DND-41 (cell line): ENCODE results near the gene PPID.
"Not testable (repeated sequence)": the region's sequence is repeated elsewhere in the genome, so short reads cannot be mapped to it uniquely, and the experiment has no call there.

ENCODE experiments used
- ATAC-seq: fragments of 200-7000 bp; cut with Tn5 transposase; 3 replicates; pipeline ENCODE4 v1.9.1; 2021; ENCODE audit warnings: low read depth; ENCODE audit not compliant: insufficient read depth
- DNase-seq: peaks from one replicate; pipeline ENCODE4 v3.0.0-alpha.2; 2020
- H2AFZ ChIP-seq: 2 replicates; pipeline ENCODE4 v1.6.0; 2012; ENCODE audit warnings: low read depth, low read length
- H3K27ac ChIP-seq: 2 replicates; pipeline ENCODE4 v1.5.1; 2012; ENCODE audit warnings: low read length, inconsistent platforms
- H3K27me3 ChIP-seq: fragments of 200-600 bp; sonication (generic); 2 replicates; pipeline ENCODE4 v1.6.0; 2012; ENCODE audit warnings: low read length, mild to moderate bottlenecking, inconsistent platforms; ENCODE audit not compliant: insufficient read depth, poor library complexity
- H3K36me3 ChIP-seq: 2 replicates; pipeline ENCODE4 v1.5.1; 2012; ENCODE audit warnings: low read length, inconsistent platforms; ENCODE audit not compliant: insufficient read depth
- H3K4me1 ChIP-seq: 2 replicates; pipeline ENCODE4 v1.5.1; 2012; ENCODE audit warnings: mild to moderate bottlenecking, low read length; ENCODE audit not compliant: insufficient read depth
- H3K4me2 ChIP-seq: 2 replicates; pipeline ENCODE4 v1.6.0; 2012; ENCODE audit warnings: mild to moderate bottlenecking, moderate library complexity, low read length, inconsistent platforms; ENCODE audit not compliant: insufficient read depth
- H3K4me3 ChIP-seq, 2 experiments: fragments of 200-600 bp in 1 of 2; shearing (Covaris generic) in 1 of 2; 2 replicates each; pipeline ENCODE4 v1.5.1; 2012 to 2016; ENCODE audit warnings: inconsistent platforms in 2 of 2, low read length in 2 of 2, mild to moderate bottlenecking in 2 of 2, low read depth in 1 of 2, moderate library complexity in 1 of 2
- H3K79me2 ChIP-seq: 2 replicates; pipeline ENCODE4 v1.6.0; 2012; ENCODE audit warnings: low read length, inconsistent platforms; ENCODE audit not compliant: insufficient read depth
- H3K9ac ChIP-seq: 2 replicates; pipeline ENCODE4 v1.6.0; 2012; ENCODE audit warnings: low read depth, mild to moderate bottlenecking, inconsistent platforms, low read length, moderate library complexity
- H3K9me3 ChIP-seq: 2 replicates; pipeline ENCODE4 v1.5.1; 2012; ENCODE audit warnings: low read length, moderate library complexity, mild to moderate bottlenecking, inconsistent platforms; ENCODE audit not compliant: insufficient read depth, severe bottlenecking
- H4K20me1 ChIP-seq: 2 replicates; pipeline ENCODE4 v1.6.0; 2012; ENCODE audit warnings: low read length; ENCODE audit not compliant: insufficient read depth
- EZH2 ChIP-seq: IDR thresholded peaks from 3 replicates; pipeline ENCODE4 v1.6.1; 2012; ENCODE audit warnings: borderline replicate concordance, low read depth, mild to moderate bottlenecking, moderate library complexity, low read length, inconsistent platforms; ENCODE audit not compliant: severe bottlenecking
- TF ChIP-seq, protein P1 (sequence below): IDR thresholded peaks from 2 replicates; pipeline ENCODE4 v1.5.1; 2012; ENCODE audit warnings: borderline replicate concordance, low read length, moderate library complexity, mild to moderate bottlenecking; ENCODE audit not compliant: poor library complexity, severe bottlenecking; ENCODE audit errors: extremely low read depth

PPID gene

DNA sequence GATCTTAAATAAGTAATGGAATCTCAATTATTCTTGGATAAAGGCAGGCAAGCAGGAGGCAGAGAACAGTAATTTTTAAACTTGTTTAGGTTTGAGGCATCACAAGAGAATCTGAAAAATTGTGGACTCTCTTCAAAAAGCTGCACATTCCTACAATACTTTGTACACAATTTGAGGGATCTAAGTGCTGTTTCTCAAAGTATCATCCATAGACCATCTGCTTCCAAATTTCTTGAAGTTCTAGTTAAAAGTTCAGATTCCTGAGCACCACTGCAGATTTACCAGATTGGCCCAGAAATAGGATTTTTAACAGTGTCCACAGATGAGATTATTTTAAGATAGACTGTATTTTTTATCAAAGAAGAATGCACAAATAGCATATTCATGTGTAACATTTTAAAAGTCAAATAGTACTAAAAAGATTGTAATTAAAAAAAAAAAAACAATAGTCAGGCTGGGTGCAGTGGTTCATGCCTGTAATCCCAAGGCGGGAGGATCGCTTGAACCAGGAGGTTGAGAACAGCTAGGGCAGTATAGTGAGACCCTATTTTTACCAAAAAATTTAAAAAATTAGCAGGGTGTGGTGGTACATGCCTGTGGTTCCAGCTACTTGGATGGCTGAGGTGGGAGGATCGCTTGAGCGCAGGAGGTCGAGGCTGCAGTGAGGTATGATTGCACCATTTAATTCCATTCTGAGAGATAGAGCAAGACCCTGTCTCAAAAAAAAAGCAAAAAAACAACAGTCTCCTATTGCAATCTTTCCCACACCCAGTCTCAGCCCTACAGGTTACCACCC, 31.4 kb upstream of the PPID start:
- Histone ChIP-seq H3K9me3 (no peaks in the 10 kb centered on the region), H3K27me3 (no peaks in the 10 kb centered on the region), H2AFZ (no peak overlapping the region), H3K36me3 (no peaks in the 10 kb centered on the region), H3K4me3 (no peak overlapping the region), H3K27ac (no peak overlapping the region), H3K9ac (no peak overlapping the region), H3K4me2 (no peak overlapping the region), H3K79me2 (no peaks in the 10 kb centered on the region), H3K4me1 (no peaks in the 10 kb centered on the region), H4K20me1 (no peaks in the 10 kb centered on the region)
- DNase-seq (no peak), ATAC-seq (no peak)
- no peak for TF ChIP-seq EZH2
- TF ChIP-seq, protein P1, sequence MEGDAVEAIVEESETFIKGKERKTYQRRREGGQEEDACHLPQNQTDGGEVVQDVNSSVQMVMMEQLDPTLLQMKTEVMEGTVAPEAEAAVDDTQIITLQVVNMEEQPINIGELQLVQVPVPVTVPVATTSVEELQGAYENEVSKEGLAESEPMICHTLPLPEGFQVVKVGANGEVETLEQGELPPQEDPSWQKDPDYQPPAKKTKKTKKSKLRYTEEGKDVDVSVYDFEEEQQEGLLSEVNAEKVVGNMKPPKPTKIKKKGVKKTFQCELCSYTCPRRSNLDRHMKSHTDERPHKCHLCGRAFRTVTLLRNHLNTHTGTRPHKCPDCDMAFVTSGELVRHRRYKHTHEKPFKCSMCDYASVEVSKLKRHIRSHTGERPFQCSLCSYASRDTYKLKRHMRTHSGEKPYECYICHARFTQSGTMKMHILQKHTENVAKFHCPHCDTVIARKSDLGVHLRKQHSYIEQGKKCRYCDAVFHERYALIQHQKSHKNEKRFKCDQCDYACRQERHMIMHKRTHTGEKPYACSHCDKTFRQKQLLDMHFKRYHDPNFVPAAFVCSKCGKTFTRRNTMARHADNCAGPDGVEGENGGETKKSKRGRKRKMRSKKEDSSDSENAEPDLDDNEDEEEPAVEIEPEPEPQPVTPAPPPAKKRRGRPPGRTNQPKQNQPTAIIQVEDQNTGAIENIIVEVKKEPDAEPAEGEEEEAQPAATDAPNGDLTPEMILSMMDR = no peak

DNA sequence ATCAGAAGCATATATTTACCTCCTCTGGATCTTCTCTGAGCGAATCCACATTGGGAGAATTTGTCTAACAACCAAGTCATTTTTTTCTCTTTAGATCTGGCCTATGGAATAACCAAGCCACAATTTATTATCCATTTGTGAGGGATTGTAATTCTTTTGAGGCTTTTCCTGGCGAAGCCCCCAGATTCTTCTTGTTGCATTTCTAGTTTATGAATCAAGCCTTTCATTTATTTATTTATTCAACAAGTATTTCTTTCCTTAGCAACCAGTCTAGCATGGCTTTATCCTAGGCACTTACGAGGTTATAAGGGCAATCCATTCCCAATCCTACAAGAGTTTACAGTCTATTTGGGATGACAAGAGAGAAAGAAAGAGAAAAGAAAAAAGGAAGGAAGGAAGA, 27.2 kb upstream of the PPID start:
- H3K27ac ChIP-seq = no peak overlapping the region

DNA sequence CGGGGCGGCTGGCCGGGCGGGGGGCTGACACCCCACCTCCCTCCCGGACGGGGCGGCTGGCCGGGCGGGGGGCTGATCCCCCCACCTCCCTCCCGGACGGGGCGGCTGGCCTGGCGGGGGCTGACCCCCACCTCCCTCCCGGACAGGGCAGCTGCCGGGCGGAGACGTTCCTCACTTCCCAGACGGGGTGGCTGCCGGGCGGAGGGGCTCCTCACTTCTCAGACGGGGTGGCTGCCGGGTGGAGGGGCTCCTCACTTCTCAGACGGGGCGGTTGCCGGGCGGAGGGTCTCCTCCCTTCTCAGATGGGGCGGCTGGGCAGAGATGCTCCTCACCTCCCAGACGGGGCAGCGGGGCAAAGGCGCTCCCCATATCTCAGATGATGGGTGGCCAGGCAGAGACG, 23.3 kb upstream of the PPID start:
- DNase-seq, H3K4me2 ChIP-seq, H3K79me2 ChIP-seq, H4K20me1 ChIP-seq, H3K4me1 ChIP-seq, ATAC-seq, H3K36me3 ChIP-seq, H3K27me3 ChIP-seq, H3K9ac ChIP-seq, H2AFZ ChIP-seq, H3K4me3 ChIP-seq, H3K27ac ChIP-seq, H3K9me3 ChIP-seq: not testable (repeated sequence)

More for the DNA sequence above, 27.2 kb upstream of the PPID start:
- no peaks in the 10 kb centered on the region for H4K20me1 ChIP-seq
- H3K27me3 ChIP-seq = no peaks in the 10 kb centered on the region
- H3K9ac ChIP-seq = no peak overlapping the region
- no peaks in the 10 kb centered on the region for H3K36me3 ChIP-seq
- no peak overlapping the region for H3K4me3 ChIP-seq
- no peaks in the 10 kb centered on the region for H3K79me2 ChIP-seq
- DNase-seq (no peak), ATAC-seq (no peak)
- TF ChIP-seq, protein P1 = no peak
- no peak for TF ChIP-seq EZH2
- H3K4me2 ChIP-seq = no peak overlapping the region
- no peaks in the 10 kb centered on the region for H3K4me1 ChIP-seq
- H2AFZ ChIP-seq = no peak overlapping the region
- H3K9me3 ChIP-seq = no peaks in the 10 kb centered on the region

DNA sequence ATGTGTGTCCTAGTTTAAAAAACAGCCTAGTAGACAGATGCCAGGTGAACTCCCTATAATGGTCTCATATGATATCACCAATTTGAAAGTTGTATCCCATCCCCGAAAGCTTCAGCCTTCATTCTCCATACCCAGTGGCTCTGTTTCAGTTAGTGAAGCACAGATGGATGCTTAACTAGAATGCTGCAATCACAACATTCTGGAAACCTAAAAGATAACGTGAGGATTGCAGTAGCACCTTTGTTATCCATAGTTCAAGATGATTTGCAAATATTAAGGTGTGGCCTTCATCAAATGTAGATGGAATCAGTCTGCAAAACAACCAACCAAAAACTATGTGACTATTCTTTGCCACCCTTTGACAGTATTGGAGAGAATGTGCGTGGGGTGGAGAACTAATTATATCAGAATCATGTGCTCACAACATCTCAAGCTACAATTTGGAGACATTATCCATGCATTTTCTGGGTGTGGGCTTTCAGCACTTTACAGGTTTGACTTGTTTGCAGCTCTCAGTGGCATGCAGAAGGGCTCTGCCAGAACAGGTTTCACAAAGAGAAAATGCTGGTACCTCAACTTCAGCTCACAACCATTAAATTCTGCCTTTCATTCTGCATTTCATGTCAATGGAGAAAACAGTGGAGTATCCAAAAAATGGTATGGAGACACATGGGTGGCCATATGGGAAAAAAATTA, 18.3 kb upstream of the PPID start:
- TF ChIP-seq, protein P1 = no peak
- no peak for TF ChIP-seq EZH2
- Histone ChIP-seq H3K79me2 (no peaks in the 10 kb centered on the region), H2AFZ (no peak overlapping the region), H3K27ac (no peak overlapping the region), H3K9ac (no peak overlapping the region), H3K4me1 (no peaks in the 10 kb centered on the region), H3K9me3 (no peaks in the 10 kb centered on the region), H3K36me3 (no peaks in the 10 kb centered on the region), H3K27me3 (no peaks in the 10 kb centered on the region), H4K20me1 (no peaks in the 10 kb centered on the region), H3K4me3 (no peak overlapping the region), H3K4me2 (no peak overlapping the region)
- ATAC-seq (no peak), DNase-seq (no peak)
